GM23338 (cell line): ENCODE measurements around the gene HCRT. TPM values are rescaled to one million over a fixed set of nuclear protein-coding genes. Genes with fewer than 3 reads are reported as not detected.

Experiments used
- ATAC-seq: fragments of 200-7000 bp; cut with Tn5 transposase; 3 replicates; pipeline ENCODE4 v1.9.1; 2020
- DNase-seq: peaks from one replicate; pipeline ENCODE4 v3.0.0-alpha.2; 2015; ENCODE audit warnings: low spot score
- H2AFZ ChIP-seq: fragments of 200-600 bp; sonication (generic); 2 replicates; pipeline ENCODE4 v1.8.0; 2016; ENCODE audit warnings: antibody characterized with exemption, mild to moderate bottlenecking, moderate library complexity
- H3F3A ChIP-seq: fragments of 200-600 bp; sonication (generic); replicated peaks from 2 replicates; pipeline ENCODE4 v1.8.0; 2017; ENCODE audit warnings: antibody characterized with exemption, mixed run types, low read depth
- H3K27ac ChIP-seq: fragments of 200-600 bp; sonication (generic); 2 replicates; pipeline ENCODE4 v1.6.1; 2016; ENCODE audit warnings: low read depth
- H3K27me3 ChIP-seq: fragments of 200-600 bp; sonication (generic); 2 replicates; pipeline ENCODE4 v1.8.0; 2016; ENCODE audit warnings: mild to moderate bottlenecking, mixed run types, moderate library complexity; ENCODE audit not compliant: insufficient read depth
- H3K36me3 ChIP-seq: fragments of 200-600 bp; sonication (generic); 2 replicates; pipeline ENCODE4 v1.8.0; 2016; ENCODE audit warnings: mild to moderate bottlenecking; ENCODE audit not compliant: insufficient read depth
- H3K4me1 ChIP-seq: fragments of 200-600 bp; sonication (generic); 2 replicates; pipeline ENCODE4 v1.8.0; 2016; ENCODE audit warnings: mild to moderate bottlenecking, moderate library complexity; ENCODE audit not compliant: insufficient read depth
- H3K4me2 ChIP-seq: fragments of 200-600 bp; sonication (generic); 2 replicates; pipeline ENCODE4 v1.7.1; 2017; ENCODE audit warnings: mixed run types
- H3K4me3 ChIP-seq: fragments of 200-600 bp; sonication (generic); 2 replicates; pipeline ENCODE4 v1.6.1; 2016; ENCODE audit warnings: mixed run types
- H3K79me2 ChIP-seq: fragments of 200-600 bp; sonication (generic); replicated peaks from 2 replicates; pipeline ENCODE4 v1.8.0; 2017; ENCODE audit warnings: mild to moderate bottlenecking; ENCODE audit not compliant: insufficient read depth
- H3K9me2 ChIP-seq: fragments of 200-600 bp; sonication (generic); 2 replicates; pipeline ENCODE4 v1.8.0; 2017; ENCODE audit not compliant: insufficient read depth
- H4K20me1 ChIP-seq: fragments of 200-600 bp; sonication (generic); replicated peaks from 2 replicates; pipeline ENCODE4 v1.8.0; 2017; ENCODE audit warnings: mild to moderate bottlenecking; ENCODE audit not compliant: insufficient read depth
- H3K27ac Mint-ChIP-seq: 2 replicates; pipeline ENCODE4 v1.8.0; 2020; ENCODE audit warnings: inconsistent platforms, mild to moderate bottlenecking, moderate library complexity, mixed read lengths
- H3K27me3 Mint-ChIP-seq: 3 replicates; pipeline ENCODE4 v1.8.0; 2022; ENCODE audit warnings: low read depth, mild to moderate bottlenecking, moderate library complexity, mixed read lengths, inconsistent platforms; ENCODE audit not compliant: insufficient read depth, poor library complexity
- H3K36me3 Mint-ChIP-seq: 3 replicates; pipeline ENCODE4 v1.8.0; 2021; ENCODE audit warnings: low read depth, mild to moderate bottlenecking, inconsistent platforms, moderate library complexity, mixed read lengths
- H3K4me1 Mint-ChIP-seq: 3 replicates; pipeline ENCODE4 v1.8.0; 2020; ENCODE audit warnings: mild to moderate bottlenecking, inconsistent platforms, mixed read lengths
- H3K4me3 Mint-ChIP-seq: 3 replicates; pipeline ENCODE4 v1.8.0; 2021; ENCODE audit warnings: moderate library complexity, mild to moderate bottlenecking, inconsistent platforms, mixed read lengths
- H3K9me3 Mint-ChIP-seq: 3 replicates; pipeline ENCODE4 v1.8.0; 2020; ENCODE audit warnings: moderate library complexity, mild to moderate bottlenecking, inconsistent platforms, mixed read lengths
- CREB1 ChIP-seq: fragments of 250-450 bp; sonication (Bioruptor Pico); IDR thresholded peaks from 2 replicates; pipeline ENCODE4 v1.5.0; 2020; ENCODE audit warnings: low read depth, mild to moderate bottlenecking, moderate library complexity
- CTCF ChIP-seq, 2 experiments: fragments of 200-600 bp in 1 of 2; sonication (generic) in 1 of 2; conservative IDR thresholded peaks; 2 replicates each; pipeline versions ENCODE4 v1.5.1 to v1.6.1; 2016 to 2017; ENCODE audit warnings: antibody characterized with exemption in 2 of 2, low read depth in 2 of 2, mild to moderate bottlenecking in 2 of 2, moderate library complexity in 1 of 2
- ETS1 ChIP-seq: IDR thresholded peaks from 2 replicates; pipeline ENCODE4 v1.6.1; 2016; ENCODE audit warnings: antibody characterized with exemption
- EZH2 ChIP-seq: fragments of 200-600 bp; sonication (generic); IDR thresholded peaks from one replicate; pipeline ENCODE4 v1.8.0; 2017; ENCODE audit warnings: antibody characterized with exemption, mild to moderate bottlenecking, low read depth; ENCODE audit not compliant: unreplicated experiment
- EZH2phosphoT487 ChIP-seq: fragments of 200-600 bp; sonication (generic); IDR thresholded peaks from one replicate; pipeline ENCODE4 v1.8.1; 2018; ENCODE audit warnings: antibody characterized with exemption; ENCODE audit not compliant: unreplicated experiment
- NANOG ChIP-seq: IDR thresholded peaks from 2 replicates; pipeline ENCODE4 v1.6.1; 2016; ENCODE audit warnings: antibody characterized with exemption, borderline replicate concordance
- POLR2AphosphoS5 ChIP-seq: IDR thresholded peaks from 2 replicates; pipeline ENCODE4 v1.6.1; 2016; ENCODE audit warnings: antibody characterized with exemption, low read depth
- REST ChIP-seq: IDR thresholded peaks from one replicate; pipeline ENCODE4 v1.6.1; 2018; ENCODE audit warnings: antibody characterized with exemption; ENCODE audit not compliant: unreplicated experiment
- STAT1 ChIP-seq: IDR thresholded peaks from one replicate; pipeline ENCODE4 v1.6.1; 2016; ENCODE audit warnings: antibody characterized with exemption; ENCODE audit not compliant: unreplicated experiment
- ZNF462 ChIP-seq: fragments of 250-450 bp; sonication (Bioruptor Pico); IDR thresholded peaks from 2 replicates; pipeline ENCODE4 v1.5.0; 2020; ENCODE audit warnings: mild to moderate bottlenecking, moderate library complexity
- polyA plus RNA-seq: library from polyadenylated mRNA; unstranded; fragments of >200 nt; fragmentation: Nextera tagmentation; extraction: Ambion mirVana; gene quantifications from 2 replicates; pipeline ENCODE4 v1.2.1, GENCODE V29; 2016
- total RNA-seq: library from RNA; depleted of rRNA; stranded (reverse); fragments of >200 nt; shearing (Covaris generic); gene quantifications from 2 replicates; pipeline ENCODE4 v1.2.3, GENCODE V29; 2014

The HCRT gene
- total and polyA plus RNA-seq, 2 experiments from 2014 or later: not detected

GRCh38 chr17:42178817-42179216, 6.4 kb downstream of the HCRT start (continued):
- no peak for TF ChIP-seq CTCF (conservative IDR thresholded peaks at IDR 0.05; ENCODE audit: low read depth in 2 of 2)
- no peak for TF ChIP-seq REST
- no peak for TF ChIP-seq NANOG
- no peak for TF ChIP-seq EZH2phosphoT487

- no peak overlapping the region for H2AFZ ChIP-seq
- no peak overlapping the region for H3K27ac Mint-ChIP-seq
- no peak overlapping the region for H3K4me3 ChIP-seq
- no peak overlapping the region for H3K4me2 ChIP-seq
- no peaks in the 10 kb centered on the region for H3K36me3 Mint-ChIP-seq
- H3K27ac ChIP-seq: no peak overlapping the region
- ATAC-seq (no peak), DNase-seq (no peak)
- H3K36me3 ChIP-seq: no peaks in the 10 kb centered on the region
- peaks cover 28% of the 10 kb centered on the region for H3K27me3 Mint-ChIP-seq
- H3K4me1 Mint-ChIP-seq: peaks cover 9% of the 10 kb centered on the region
- peaks cover 5% of the 10 kb centered on the region; the same call in 1 of the 2 replicates for H3F3A ChIP-seq
- 0 out of 2 replicates have a peak, but pooled peaks cover 3% of the 10 kb centered on the region for H3K4me1 ChIP-seq
- no peaks in the 10 kb centered on the region for H3K9me2 ChIP-seq
- H3K27me3 ChIP-seq: peaks cover 18% of the 10 kb centered on the region
- no peaks in the 10 kb centered on the region for H3K79me2 ChIP-seq
- H3K4me3 Mint-ChIP-seq: no peak overlapping the region
- no peaks in the 10 kb centered on the region; the same call in 2 of the 3 replicates for H3K9me3 Mint-ChIP-seq
- peaks cover 4% of the 10 kb centered on the region; the same call in 1 of the 2 replicates for H4K20me1 ChIP-seq
- no peak for TF ChIP-seq CREB1
- TF ChIP-seq ETS1: no peak
- TF ChIP-seq POLR2AphosphoS5: no peak
- TF ChIP-seq EZH2: no peak
- no peak for TF ChIP-seq CTCF (conservative IDR thresholded peaks at IDR 0.05; ENCODE audit: low read depth in 2 of 2)
- no peak for TF ChIP-seq ZNF462 (CRISPR knock-in tag)
- TF ChIP-seq STAT1: no peak
These were observed 7.6 kb downstream of the HCRT start for GRCh38 chr17:42177684-42178083.
